Tibial nerve (tissue), 4 donors: ENCODE results near the gene HIBADH.

Source experiments
- EP300 ChIP-seq, 2 donors: sonication (generic); formaldehyde crosslinking; IDR thresholded peaks; one replicate each; pipeline ENCODE4 v1.6.1; 2017; ENCODE audit warnings: antibody characterized with exemption in 2 of 2, mild to moderate bottlenecking in 1 of 2
- TF ChIP-seq, protein P1 (sequence below), 5 experiments: fragments of 200-600 bp in 3 of 5; fragments of 450-650 bp in 2 of 5; sonication (generic) in 3 of 5; IDR thresholded peaks; one replicate each; pipeline ENCODE4 v1.5.1; 2016 to 2019; ENCODE audit warnings: antibody characterized with exemption in 5 of 5, mild to moderate bottlenecking in 3 of 5, moderate library complexity in 2 of 5

DNA sequence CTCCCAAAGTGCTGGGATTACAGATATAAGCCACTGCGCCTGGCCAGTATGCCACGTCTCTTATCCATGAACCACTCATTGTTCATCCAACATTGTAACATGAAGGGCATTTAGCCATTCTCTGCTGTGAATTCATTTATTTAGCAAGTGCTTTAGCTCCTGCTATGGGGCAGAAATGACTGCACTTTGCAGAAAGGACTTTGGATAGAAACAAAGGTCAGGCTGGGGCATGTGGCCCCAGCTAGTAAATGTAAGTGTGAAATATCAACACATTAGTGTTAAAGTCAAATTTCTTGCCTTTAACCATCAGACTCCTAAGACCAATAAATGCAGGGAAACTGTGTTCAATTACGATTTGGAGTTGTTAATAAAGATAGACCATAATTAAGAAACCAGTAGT is 49.5 kb upstream of the HIBADH start:
- TF ChIP-seq EP300 (IDR thresholded peaks at IDR 0.05): no peak
- TF ChIP-seq, protein P1, sequence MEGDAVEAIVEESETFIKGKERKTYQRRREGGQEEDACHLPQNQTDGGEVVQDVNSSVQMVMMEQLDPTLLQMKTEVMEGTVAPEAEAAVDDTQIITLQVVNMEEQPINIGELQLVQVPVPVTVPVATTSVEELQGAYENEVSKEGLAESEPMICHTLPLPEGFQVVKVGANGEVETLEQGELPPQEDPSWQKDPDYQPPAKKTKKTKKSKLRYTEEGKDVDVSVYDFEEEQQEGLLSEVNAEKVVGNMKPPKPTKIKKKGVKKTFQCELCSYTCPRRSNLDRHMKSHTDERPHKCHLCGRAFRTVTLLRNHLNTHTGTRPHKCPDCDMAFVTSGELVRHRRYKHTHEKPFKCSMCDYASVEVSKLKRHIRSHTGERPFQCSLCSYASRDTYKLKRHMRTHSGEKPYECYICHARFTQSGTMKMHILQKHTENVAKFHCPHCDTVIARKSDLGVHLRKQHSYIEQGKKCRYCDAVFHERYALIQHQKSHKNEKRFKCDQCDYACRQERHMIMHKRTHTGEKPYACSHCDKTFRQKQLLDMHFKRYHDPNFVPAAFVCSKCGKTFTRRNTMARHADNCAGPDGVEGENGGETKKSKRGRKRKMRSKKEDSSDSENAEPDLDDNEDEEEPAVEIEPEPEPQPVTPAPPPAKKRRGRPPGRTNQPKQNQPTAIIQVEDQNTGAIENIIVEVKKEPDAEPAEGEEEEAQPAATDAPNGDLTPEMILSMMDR (IDR thresholded peaks at IDR 0.05): no peak
